ENCODE measurements around the gene MEX3B. TPM values are rescaled to one million over a fixed set of nuclear protein-coding genes. Genes with fewer than 3 reads are reported as not detected.

Gene MEX3B
- total RNA-seq, 4 donors from 2014 or later, result 0.13 to 1.6 (median 1.2) TPM

DNA sequence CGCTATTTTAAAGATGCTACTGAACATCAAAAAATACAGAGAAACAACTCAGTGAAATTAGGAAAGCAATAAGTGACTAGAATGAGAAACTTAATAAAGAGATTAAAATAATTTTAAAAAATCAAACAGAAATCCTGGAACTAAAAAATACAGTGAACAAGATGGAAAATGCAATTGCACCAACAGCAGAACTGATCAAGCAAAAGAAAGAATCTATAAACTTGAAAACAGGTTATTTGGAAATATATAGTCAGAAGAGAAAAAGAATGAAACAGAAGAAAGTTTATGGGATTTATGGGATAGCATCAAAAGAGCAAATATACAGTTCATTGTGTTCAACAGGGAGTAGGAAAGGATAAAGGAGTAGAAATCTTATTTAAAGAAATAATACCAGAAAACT, 53.3 kb downstream of the MEX3B start:
- no peak for TF ChIP-seq POLR2A (IDR thresholded peaks at IDR 0.05)
- TF ChIP-seq, protein P1, sequence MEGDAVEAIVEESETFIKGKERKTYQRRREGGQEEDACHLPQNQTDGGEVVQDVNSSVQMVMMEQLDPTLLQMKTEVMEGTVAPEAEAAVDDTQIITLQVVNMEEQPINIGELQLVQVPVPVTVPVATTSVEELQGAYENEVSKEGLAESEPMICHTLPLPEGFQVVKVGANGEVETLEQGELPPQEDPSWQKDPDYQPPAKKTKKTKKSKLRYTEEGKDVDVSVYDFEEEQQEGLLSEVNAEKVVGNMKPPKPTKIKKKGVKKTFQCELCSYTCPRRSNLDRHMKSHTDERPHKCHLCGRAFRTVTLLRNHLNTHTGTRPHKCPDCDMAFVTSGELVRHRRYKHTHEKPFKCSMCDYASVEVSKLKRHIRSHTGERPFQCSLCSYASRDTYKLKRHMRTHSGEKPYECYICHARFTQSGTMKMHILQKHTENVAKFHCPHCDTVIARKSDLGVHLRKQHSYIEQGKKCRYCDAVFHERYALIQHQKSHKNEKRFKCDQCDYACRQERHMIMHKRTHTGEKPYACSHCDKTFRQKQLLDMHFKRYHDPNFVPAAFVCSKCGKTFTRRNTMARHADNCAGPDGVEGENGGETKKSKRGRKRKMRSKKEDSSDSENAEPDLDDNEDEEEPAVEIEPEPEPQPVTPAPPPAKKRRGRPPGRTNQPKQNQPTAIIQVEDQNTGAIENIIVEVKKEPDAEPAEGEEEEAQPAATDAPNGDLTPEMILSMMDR (IDR thresholded peaks at IDR 0.05), result no peak
- DNase-seq (ENCODE audit: low spot score in 2 of 2), result no peak
- intact Hi-C loops (cut with DNase I; ENCODE audit: low total_unique reads), result no loop called here
- no peak overlapping the region for H3K4me3 ChIP-seq (ENCODE audit: low read depth, poor library complexity, severe bottlenecking)
- WGBS, 2 donors, result 90 to 91% methylated on average over 1 of the region's 1 CpG

Other genes with a start within 250 kb of the MEX3B start
- 10 to 100 TPM; 17.8 to 20.7 (median 19.5) TPM for gene EFL1, start 216.7 kb upstream of the MEX3B start, total RNA-seq
- 1 to 10 TPM in 2 of 4 donors, under 1 TPM in 1, not detected in 1; 0.30 to 1.5 (median 1.5) TPM for gene SAXO2, start 216.8 kb upstream of the MEX3B start, total RNA-seq